Measurements from ENCODE around the gene PKHD1.

Gene PKHD1

DNA sequence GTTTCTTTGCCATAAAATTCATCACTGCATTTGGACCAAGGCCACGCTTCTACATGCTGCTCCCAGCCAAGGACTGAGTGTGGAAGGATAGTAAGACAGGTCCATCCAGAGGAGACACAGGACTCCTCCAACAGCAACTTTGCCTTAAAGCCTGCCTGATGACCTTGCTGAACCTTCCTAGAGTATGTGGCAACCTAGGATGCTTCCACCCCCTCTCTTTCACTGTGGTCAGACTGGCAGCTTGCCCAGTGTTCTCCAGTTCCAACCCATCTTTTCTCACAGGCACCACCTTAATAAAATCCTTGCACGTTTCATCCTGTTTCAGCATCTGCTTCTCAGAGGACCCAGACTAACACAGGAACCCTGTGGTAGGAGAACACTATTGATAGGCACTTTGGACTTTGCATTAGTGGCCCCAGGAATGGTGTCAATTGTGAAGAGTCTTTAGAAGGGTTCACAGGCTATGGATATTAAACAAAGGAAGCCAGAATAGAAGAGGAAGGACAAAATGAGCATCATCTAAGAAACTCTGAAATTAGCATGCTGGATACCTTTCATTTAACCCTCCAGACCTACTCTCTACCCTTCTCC, 2.4 kb upstream of the PKHD1 start:
- DNase-seq (ENCODE audit: extremely low spot score), result no peak
- TF ChIP-seq TARDBP (IDR thresholded peaks at IDR 0.05) (no peak), FOXK2 (IDR thresholded peaks at IDR 0.05) (no peak), NFRKB (IDR thresholded peaks at IDR 0.05) (no peak), FOXA1 (IDR thresholded peaks at IDR 0.05) (no peak), ARNT (IDR thresholded peaks at IDR 0.05) (no peak), BHLHE40 (IDR thresholded peaks at IDR 0.05; ENCODE audit: borderline replicate concordance) (no peak), FOXM1 (IDR thresholded peaks at IDR 0.05; ENCODE audit: borderline replicate concordance) (no peak), CTBP1 (IDR thresholded peaks at IDR 0.05; ENCODE audit: borderline replicate concordance) (no peak), L3MBTL2 (conservative IDR thresholded peaks at IDR 0.05) (no peak), HDGF (IDR thresholded peaks at IDR 0.05; ENCODE audit: borderline replicate concordance) (no peak), ELF4 (IDR thresholded peaks at IDR 0.05) (no peak)
- TF ChIP-seq, protein P1, sequence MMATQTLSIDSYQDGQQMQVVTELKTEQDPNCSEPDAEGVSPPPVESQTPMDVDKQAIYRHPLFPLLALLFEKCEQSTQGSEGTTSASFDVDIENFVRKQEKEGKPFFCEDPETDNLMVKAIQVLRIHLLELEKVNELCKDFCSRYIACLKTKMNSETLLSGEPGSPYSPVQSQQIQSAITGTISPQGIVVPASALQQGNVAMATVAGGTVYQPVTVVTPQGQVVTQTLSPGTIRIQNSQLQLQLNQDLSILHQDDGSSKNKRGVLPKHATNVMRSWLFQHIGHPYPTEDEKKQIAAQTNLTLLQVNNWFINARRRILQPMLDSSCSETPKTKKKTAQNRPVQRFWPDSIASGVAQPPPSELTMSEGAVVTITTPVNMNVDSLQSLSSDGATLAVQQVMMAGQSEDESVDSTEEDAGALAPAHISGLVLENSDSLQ (IDR thresholded peaks at IDR 0.05), result no peak
- CTCF ChIA-PET, result no interaction called here
- POLR2A ChIA-PET, result interaction anchor here (1.2 kb wide), 1 partner anchor 8 kb away, joined by 4 read pairs; no protein-coding TSS in a partner anchor

DNA sequence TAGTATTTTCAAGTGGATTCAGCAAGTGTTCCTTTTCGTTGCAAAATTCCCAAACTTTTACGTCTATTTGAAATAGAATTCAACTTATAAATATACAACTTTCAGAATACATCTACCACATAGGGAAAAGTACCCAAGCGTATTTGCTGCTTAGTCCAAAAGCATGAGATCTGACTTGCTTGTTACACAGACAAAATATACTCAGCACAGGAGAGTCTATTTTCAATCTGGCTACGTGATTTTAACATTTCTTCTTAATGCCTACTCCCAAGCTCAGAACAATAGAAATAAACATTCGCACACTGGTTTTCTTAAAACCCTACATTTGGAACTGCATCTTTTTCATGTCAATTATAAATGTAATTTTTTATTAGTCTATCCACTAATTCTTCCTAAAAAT, 672 bp downstream of the PKHD1 start:
- DNase-seq (ENCODE audit: extremely low spot score), result no peak
- ChIA-PET POLR2A (no interaction called here), CTCF (no interaction called here)
- TF ChIP-seq BHLHE40 (IDR thresholded peaks at IDR 0.05; ENCODE audit: borderline replicate concordance) (no peak), ARNT (IDR thresholded peaks at IDR 0.05) (no peak), FOXM1 (IDR thresholded peaks at IDR 0.05; ENCODE audit: borderline replicate concordance) (no peak), LEF1 (IDR thresholded peaks at IDR 0.05; ENCODE audit: borderline replicate concordance) (no peak)
- TF ChIP-seq, protein P1 (IDR thresholded peaks at IDR 0.05), result no peak

GRCh38 chr6:52081237-52081636, 6.2 kb downstream of the PKHD1 start:
- ChIA-PET POLR2A (no interaction called here), CTCF (no interaction called here)
- TF ChIP-seq SUZ12 (IDR thresholded peaks at IDR 0.05) (no peak), LEF1 (IDR thresholded peaks at IDR 0.05; ENCODE audit: borderline replicate concordance) (no peak), SP1 (IDR thresholded peaks at IDR 0.05) (no peak), HDGF (IDR thresholded peaks at IDR 0.05; ENCODE audit: borderline replicate concordance) (no peak), ARNT (IDR thresholded peaks at IDR 0.05) (no peak), ZNF384 (IDR thresholded peaks at IDR 0.05) (no peak), ELF4 (IDR thresholded peaks at IDR 0.05) (no peak), L3MBTL2 (conservative IDR thresholded peaks at IDR 0.05) (no peak), FOXM1 (IDR thresholded peaks at IDR 0.05; ENCODE audit: borderline replicate concordance) (no peak), TARDBP (IDR thresholded peaks at IDR 0.05) (no peak), FOXK2 (IDR thresholded peaks at IDR 0.05) (no peak)
- DNase-seq (ENCODE audit: extremely low spot score), result no peak

DNA sequence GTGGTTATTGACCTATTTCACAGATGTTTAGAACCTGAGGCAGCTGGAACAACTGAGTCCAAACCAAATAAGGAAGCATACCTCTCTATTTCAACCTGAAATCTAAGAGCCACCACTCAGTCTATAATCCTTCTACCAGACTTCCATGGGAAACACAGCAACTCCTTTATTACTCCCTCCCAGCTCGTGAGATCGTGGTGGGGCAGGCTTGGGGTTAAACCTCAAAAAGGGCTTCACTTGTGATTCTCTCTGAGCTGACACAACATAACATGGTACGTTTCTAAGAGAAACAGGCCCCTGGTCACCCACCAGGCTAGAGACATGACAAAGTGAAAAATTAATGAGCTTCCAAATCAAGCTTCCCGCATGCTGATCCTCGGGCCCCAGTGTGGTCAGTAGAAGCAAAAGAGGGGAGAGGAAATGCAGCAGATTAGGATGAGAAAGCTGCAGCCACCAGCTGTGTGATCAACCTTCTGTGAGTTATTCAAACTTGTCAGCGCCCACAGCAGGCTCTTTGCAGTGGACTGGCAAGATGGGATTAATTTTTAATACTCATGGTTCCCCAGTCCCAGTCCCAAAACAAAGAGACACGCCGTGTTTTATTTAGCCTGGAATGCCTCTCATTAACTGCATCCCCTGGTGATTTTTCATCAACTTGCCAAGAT, 9.3 kb downstream of the PKHD1 start:
- TF ChIP-seq FOXA1 (IDR thresholded peaks at IDR 0.05) (no peak), L3MBTL2 (conservative IDR thresholded peaks at IDR 0.05) (no peak), ELF4 (IDR thresholded peaks at IDR 0.05) (no peak), ZNF384 (IDR thresholded peaks at IDR 0.05) (no peak)
- ChIA-PET POLR2A (no interaction called here), CTCF (interaction anchor here (1.3 kb wide), 1 partner anchor 28 kb away, joined by 3 read pairs; no protein-coding TSS in a partner anchor)
- no peak for DNase-seq (ENCODE audit: extremely low spot score)

GRCh38 chr6:52077180-52077884, 10.1 kb downstream of the PKHD1 start:
- POLR2A ChIA-PET, result no interaction called here
- TF ChIP-seq NFRKB (IDR thresholded peaks at IDR 0.05), result no peak
- no peak for TF ChIP-seq FOXA1 (IDR thresholded peaks at IDR 0.05)
- no peak for TF ChIP-seq SP1 (IDR thresholded peaks at IDR 0.05)
- TF ChIP-seq SUZ12 (IDR thresholded peaks at IDR 0.05), result no peak
- no peak for TF ChIP-seq ARNT (IDR thresholded peaks at IDR 0.05)
- CTCF ChIA-PET, result interaction anchor here (1.3 kb wide), 1 partner anchor 28 kb away, joined by 3 read pairs; no protein-coding TSS in a partner anchor
- no peak for DNase-seq (ENCODE audit: extremely low spot score)

GRCh38 chr6:52076791-52077179, 10.6 kb downstream of the PKHD1 start:
- TF ChIP-seq ARNT (IDR thresholded peaks at IDR 0.05), result no peak
- TF ChIP-seq HDGF (IDR thresholded peaks at IDR 0.05; ENCODE audit: borderline replicate concordance), result no peak
- no peak for TF ChIP-seq FOXA1 (IDR thresholded peaks at IDR 0.05)
- no peak for TF ChIP-seq SUZ12 (IDR thresholded peaks at IDR 0.05)
- TF ChIP-seq TARDBP (IDR thresholded peaks at IDR 0.05), result no peak
- TF ChIP-seq L3MBTL2 (conservative IDR thresholded peaks at IDR 0.05), result no peak
- TF ChIP-seq, protein P1 (IDR thresholded peaks at IDR 0.05), result no peak
- no peak for TF ChIP-seq SP1 (IDR thresholded peaks at IDR 0.05)
- no peak for TF ChIP-seq NFRKB (IDR thresholded peaks at IDR 0.05)
- TF ChIP-seq CTBP1 (IDR thresholded peaks at IDR 0.05; ENCODE audit: borderline replicate concordance), result no peak
- no peak for TF ChIP-seq ELF4 (IDR thresholded peaks at IDR 0.05)
- TF ChIP-seq BHLHE40 (IDR thresholded peaks at IDR 0.05; ENCODE audit: borderline replicate concordance), result no peak
- ChIA-PET CTCF (no interaction called here), POLR2A (no interaction called here)
- no peak for DNase-seq (ENCODE audit: extremely low spot score)
